Activated CD4-positive, alpha-beta T cell treated with anti-CD3 and anti-CD28 coated beads, Interleukin-2, Interleukin-6, amounts not matched to agents 100 ng/mL and 50 ng/mL, durations not matched to agents 16 hours and 8 hours (primary cell): ENCODE data around the gene ENOX1.

Source experiments
- DNase-seq: peaks from one replicate; pipeline ENCODE4 v3.0.0-alpha.2; 2020

The ENOX1 gene

DNA sequence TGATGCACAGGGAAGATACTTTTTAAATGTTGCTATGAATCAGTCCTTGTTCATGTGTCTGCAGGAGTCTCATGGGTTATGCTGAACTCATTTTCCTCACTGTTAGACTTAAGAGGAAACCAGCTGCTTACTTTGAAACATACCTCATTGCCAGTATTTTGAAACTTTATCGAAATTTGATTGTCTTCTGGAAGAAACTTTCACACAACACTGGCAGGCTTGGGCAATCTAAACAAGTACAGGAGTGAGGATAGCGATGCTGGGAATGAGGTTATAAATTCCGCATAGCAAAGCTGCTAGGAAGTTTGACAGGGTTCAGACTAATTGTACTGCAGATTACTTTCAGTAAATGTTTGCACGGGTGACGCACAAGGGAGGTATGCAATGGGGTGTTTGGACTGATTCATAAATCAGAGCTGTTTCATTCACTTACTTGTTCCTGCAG, 517.7 kb downstream of the ENOX1 start:
- DNase-seq, result no peak

DNA sequence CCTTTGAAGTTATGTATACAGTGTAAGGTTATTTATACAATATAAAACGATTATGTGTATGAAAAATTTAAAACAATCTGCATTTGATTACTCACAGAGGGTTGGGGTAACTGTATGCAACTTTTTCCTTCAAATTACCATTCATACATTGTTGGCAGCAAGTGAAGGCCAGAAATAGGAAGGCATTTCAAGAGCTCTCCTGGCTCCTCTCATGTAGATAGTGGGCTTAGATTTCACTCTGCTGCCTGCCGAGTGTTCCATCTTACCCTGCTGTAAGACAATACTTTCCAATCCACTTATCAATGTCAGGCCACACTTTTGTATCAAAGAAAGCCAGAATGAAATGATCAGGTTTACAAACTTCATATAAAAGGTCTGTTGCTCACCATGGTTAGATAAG, 518.1 kb downstream of the ENOX1 start:
- no peak for DNase-seq

DNA sequence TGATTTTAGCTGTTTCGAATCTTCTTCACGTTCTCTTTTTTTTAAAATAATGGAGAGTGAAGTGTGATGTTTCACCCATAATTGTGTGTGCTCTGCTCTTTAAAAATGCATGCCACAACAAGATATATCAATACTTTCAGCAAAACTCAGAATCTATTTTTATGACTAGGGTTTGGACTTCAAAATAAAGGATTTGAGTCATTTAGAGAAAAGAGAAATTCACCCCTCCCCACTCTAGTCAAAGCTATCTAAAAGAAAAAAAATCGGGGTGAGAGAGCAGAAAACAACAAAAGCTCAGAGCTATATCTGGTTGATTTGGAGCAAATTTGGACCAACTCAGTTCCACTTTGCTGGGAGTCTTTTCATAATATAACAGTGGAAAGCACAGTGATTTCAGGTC, 518.9 kb downstream of the ENOX1 start:
- DNase-seq, result peak; percentile 1

DNA sequence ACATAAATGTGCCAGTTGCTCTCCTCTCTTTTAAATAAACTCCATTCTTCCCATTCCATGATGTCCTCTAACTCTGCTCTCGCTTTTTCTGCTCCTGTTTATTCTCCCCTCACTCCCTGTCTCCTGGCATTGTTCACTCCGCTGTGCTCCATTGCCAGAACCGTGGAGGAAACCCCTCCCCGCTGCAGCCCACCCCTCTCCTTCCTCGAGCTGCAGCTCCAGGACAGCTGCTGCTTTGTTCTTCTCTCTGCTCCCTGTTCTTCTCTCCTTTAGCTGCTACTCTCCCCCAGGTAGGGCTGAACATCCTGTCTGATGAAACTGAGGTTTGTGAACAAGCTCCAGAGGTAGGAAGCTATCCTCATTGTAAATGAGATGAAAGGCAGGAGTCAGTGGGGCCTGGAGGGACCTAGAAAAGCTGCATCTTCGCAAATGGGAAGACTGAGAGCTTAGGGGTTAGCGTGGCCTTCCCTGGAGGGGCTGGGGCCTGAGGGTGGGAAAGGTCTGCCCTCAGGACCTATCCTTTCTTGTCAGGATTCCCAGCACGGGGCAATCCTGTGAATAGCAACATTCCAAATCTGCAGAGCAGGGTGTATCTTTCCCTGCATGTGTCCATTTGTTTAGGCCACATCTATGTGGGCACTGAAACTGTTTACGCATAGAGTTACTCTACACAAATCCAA, 519.7 kb downstream of the ENOX1 start:
- DNase-seq, result no peak

DNA sequence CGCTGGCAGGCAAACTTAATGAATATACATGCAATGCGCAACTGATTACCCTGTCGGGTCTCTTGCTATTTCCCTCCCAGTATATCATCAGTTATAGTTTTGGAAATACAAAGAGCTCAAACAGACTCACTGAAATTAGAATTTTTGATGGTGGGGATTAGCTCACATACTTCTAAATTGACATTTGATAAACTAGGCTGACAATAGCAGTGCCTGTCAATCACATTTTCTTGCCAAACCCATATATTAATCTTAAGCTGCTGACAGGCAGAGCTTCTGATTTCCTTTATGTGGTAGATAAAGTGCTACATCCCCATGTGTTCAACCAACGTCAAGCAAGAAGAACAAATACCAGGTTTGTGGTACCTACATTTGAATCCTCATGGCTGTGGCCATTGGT, 521.7 kb downstream of the ENOX1 start:
- no peak for DNase-seq

DNA sequence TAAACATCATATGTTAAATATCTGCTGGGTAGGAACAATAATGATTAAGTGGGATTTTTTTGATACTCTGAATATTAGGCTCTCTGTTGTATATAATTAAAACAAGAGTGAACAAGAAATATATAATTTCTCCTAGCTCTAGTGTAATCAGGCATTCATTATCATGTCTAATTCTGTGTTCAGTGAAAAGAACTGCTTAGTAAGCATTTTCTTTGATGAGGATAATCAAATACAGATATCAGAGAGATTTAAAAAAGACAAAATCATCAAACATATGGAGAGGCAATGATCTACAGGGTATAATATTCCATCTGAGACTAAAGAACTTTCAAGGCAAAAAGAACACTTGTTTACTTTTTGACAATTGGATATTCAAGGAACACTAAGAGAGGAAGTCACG, 522.3 kb downstream of the ENOX1 start:
- DNase-seq, result no peak

DNA sequence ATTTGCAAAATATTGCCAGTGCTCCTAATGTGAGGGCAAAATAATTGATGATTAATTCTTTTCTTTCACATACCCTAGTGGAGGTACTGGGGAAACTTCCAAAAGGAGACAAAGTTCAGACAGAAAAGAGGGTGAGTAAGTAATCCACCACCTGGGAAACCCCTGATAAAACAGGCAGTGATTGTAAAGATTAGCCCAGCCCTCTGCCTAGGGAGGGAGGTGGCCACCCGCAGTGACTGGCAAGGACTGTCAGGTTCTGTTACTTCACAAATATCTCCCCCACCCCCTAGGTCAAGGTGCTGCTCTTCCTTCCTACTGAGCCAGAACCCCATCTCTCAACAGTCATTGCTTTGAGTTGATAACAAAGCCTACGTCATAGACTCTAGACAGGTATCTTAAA, 523.7 kb downstream of the ENOX1 start:
- no peak for DNase-seq

DNA sequence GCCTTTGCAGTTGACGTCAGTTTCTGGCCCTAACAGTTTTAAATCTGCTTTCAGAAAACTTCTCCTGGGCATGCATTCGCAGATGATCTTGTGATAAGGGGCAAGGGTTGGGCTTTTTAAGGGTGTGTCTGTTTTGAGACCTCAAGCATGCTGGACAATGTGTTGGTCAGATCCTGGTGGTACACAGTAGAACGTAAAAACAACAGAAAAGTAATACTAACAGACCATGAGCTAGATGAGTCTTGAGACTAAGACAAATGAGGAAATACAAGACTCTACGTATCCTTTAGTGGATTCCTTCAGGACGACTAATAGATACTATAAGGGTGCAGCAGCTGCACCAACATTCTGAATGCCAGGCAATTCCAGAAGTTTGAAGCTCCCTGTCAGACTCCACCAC, 525.8 kb downstream of the ENOX1 start:
- no peak for DNase-seq

DNA sequence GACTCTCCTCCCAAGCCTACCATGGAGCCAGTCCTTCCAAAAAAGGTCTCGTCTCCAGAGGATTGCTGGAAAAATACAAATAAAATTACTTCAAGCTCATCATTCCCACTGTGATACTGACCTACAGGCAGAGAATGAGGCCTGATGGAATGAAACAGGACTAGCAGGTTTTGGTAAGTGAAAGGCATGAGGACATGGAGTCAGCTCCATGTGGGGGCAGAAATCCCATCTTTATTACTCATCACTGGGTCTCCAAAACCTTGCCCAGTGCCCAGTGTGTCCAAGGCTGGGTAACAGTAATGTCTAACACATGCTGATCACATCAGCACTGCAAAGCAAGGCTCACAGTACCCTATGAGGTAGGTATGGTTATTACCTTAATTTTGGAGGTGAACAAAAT, 528.0 kb downstream of the ENOX1 start:
- DNase-seq, result no peak

DNA sequence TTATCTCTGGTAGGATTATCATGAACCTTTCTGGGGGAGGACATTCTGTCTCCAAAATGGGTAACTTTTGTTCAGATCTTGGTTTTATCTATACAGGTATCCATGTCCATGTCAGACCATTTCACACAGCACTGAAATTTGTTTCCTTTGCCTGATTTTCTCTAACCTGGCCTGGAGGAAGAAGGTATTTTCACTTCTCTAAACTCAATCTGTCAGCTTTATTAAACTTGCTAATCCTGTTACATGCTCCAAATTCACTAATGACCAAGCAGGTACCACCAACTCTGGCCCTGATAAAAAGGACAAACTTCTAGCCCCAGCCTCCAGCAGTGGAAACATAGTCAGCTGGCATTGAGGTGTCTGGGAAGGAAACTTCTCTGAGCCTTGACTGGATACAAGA, 529.0 kb downstream of the ENOX1 start:
- DNase-seq, result no peak

DNA sequence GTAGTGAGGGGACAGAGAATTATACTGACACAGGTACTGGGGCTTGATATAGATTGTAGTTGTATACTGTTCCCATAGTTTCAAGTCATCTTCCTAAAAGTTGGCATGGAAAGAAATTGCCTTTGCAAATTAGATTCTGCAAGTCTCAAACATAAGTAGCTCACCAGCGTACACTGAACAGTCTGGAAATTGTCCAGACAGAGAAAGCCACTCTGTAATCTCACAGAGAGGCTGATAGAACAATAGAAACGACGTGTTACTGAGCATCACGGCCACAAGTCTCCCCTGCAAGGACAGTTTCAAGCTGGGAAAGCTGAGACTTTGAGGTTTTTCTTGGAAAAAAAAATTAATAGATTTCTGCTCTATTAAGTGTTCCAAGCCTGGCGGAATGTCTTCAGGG, 534.8 kb downstream of the ENOX1 start:
- no peak for DNase-seq

DNA sequence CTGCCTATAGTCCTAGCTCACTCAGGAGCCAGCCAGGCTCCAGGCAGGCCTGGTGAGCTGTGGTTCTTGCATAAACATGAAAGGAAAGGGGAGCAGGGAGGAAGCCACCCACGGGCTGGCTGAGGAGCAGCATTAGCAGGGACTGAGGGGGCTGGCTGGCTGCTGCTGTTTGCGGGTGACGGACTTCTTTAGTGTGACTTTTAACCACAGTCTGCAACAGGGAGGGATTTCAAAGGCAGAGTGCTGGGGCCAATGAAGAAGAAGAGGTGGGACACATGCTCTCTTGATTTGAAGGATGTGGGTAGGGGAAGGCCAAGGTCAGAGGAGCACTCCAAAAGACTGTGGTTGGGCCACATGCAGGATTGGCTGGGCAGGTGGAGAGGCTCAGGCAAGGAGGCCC, 540.4 kb downstream of the ENOX1 start:
- no peak for DNase-seq

DNA sequence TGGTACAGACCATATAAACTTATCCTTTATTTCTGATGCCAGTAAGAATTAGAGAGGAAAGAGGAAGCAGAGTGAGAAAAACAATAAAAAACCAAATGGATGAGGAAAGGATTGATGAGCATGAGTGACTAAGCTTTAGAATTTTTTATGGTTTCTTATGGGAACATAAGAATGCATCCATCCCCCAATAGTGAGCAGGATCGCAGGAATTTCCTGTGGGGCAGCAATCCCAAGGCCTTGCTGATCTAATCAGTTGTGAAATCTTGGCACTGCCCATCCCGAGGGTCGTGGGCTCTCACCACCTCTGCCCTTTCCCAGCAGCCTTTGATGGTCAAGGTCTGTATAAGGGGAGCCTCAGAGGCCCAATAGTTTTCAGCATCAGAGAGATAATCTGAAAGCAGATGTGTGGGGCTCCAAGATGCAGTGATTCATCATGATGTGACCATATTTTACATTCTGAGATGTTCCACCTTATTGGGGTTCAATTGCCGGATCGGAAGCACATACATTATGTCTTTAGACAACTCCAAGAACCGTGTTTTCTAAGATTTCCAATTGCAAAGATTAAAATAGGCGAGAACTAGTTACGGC, 541.3 kb downstream of the ENOX1 start:
- no peak for DNase-seq

DNA sequence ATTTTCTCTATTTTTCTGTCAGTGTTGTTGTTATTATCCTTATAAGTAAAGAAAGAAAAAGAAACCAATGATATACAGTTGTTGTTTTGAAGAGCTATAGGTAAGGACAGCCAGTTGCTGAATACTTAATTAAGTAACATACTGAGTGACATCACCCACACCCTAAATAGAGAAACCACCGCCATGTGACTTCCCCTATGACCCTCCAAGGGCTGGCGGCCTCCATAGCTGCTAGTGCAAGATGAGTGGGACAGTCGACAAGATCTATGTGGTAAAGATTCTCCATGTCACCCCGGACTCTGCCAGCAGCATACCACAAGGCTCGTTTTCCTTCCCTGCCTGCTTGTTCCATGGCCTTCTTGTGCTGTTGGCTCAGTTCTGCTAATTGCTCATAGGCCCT, 542.3 kb downstream of the ENOX1 start:
- no peak for DNase-seq

DNA sequence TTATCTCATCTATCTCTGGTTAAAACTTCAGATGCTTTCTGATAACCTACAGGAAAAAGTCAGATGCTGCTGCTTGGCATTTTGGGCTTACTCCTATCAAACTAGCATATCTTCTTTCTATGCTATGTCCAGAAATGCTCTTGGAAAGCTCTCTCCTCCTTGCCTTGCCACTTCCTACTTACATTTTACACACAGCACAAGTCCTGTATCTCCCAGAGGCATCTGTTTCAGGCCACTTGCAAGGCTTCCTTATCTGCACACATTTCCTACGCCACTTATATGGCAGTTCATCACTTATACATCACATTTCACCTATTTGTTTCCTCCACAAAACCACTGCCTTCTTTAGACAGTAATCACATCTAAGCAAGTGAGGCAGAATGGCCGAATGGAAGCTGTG, 543.1 kb downstream of the ENOX1 start:
- no peak for DNase-seq

DNA sequence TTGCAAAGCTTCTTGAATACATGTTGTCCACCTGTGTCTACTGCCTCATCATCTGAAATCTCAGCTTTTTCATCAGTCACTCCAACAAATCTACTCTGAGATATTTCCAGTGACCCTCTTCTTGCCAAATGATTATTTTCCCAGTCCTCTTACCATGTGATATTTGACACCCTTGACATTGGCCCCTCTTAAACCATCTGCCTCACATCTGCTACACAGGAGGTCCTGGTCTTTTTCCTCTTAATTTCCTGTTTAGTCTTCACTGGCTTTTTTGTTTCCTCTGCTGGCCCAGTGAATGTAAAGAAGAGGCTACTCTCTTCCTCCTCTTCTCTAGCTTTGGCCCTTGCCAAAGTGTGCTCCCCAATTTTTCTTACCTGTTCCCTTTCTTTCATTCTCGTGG, 544.7 kb downstream of the ENOX1 start:
- no peak for DNase-seq

DNA sequence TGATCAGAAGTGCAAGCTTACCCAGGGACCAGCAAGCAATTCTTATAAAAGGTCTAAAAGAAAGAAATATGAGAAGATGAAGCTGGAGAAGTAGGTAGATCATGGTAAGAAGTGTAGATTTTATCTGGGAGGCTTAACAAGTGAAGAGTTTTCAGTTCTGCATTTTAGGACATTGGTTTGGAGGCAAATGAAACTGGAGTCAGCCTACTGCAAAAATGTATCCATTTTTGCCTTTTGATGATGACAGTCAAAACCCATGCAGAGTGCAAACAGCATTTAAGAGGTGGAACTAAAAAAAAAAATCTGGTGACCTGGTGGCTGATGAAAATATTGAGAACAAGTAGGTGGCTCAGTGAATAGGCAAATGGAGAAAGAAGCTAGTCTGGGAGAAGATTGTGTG, 546.5 kb downstream of the ENOX1 start:
- DNase-seq, result no peak

DNA sequence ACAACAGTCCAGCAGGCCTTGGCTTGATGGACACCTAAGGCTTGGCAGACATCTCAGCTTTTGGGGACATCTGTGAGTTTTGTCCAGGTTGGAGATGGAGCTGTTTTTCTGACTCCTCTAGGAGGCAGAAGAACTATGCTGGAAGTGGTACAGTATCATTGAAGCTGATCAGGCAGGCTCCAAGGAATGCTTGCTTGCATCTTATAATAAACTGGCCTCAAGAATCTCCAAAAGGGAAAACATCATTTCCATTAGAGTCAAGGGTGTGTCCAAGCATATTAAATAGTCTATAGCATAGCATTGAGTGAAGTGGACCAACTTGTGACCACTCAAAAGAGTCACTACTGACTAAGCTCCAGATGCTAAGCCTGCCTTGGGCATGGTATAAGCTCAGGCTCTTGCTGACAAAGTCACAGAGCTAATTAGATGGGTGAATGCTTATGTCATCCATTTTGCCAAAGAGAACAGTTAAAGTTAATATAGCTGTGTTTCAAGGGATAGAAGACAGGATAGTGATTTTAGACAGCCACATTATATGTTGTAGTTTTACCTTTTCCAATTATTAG, 547.4 kb downstream of the ENOX1 start:
- DNase-seq, result no peak

DNA sequence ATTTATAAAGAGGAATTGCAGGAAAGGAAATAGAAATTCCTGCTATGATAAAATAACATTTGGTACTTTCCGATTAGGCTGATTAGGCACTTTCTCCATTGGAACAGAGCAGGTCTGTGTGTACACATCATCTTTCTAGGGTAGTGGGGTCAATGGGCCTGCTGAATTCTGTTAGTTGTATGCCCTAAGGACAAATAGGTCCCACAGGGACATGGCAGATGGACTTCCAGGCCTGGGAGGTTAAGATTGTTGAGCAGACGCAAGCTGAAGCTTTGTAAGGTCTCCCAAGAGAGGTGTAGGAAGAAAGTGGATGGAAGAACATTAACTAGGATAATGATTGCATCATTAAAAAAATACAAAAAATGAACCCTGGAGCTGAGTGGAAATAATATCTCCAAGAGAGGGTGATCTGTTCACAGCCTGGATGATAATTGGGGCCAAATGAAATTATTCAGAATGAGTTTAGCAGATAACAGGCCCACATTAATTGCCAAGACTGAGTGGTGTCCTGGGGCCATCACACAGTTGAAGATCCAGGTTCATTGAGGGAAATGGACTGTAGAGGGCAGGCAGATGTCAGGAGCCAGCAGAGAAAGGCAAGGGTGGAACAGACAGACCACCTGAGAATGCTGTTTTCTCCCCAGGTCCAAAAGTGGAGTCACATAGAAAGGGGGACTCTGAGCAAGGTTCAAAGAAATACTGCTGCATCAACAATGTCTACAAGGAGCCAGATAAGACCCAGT, 548.3 kb downstream of the ENOX1 start:
- no peak for DNase-seq

DNA sequence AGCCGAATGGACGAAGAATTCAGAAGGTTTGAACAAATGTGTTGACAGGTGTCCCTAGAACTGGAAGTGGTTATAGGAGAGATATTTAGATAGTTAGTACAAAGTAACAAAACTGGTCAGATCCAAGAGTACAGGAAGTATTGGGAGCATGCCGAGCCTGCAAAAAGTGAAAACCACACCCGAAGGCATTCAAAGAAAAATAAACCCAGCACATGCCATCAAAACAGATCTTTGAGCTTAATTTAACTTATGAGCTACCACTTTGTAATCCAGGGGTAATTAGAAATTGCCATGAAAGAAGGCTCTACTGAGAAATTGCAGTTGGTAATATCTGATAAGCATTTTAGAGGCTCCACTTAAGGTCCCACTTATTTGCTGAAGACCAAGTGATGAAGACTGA, 549.2 kb downstream of the ENOX1 start:
- DNase-seq, result no peak

DNA sequence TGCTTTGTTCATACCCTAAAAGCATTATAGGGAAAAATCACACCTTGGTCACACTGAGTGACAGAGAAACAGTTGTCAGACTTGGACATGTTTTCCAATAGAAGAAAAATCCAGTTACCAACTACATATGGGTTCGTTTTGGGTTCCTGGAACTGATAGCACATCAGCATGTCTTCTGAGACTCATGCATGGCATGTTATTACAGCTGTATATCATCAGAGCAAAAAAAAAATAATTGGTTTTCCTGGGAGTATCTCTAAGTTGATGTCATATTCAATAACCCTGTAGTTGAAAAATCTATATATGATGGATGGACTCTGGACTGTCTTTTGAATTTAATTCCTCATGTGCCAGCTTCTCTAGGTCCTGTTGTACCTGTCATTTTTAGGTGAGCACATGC, 551.7 kb downstream of the ENOX1 start:
- DNase-seq, result no peak

DNA sequence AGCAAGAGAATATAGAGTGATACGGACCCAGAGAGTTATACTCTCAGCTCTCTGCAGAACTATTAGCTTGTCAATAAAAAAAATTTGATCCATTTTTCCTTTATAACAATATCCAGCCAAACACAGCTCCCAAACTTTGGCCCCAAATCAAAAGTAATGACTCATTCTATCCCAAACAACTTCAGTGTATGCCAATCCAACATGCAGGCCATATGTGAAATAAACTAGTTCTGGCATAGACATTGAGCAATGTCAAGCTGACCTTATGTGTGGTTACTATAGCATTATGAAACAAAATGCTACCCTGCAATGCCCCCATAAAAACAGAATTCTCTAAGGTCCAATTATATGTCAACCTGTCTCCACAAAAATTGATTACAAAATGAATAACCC, 553.9 kb downstream of the ENOX1 start:
- no peak for DNase-seq

DNA sequence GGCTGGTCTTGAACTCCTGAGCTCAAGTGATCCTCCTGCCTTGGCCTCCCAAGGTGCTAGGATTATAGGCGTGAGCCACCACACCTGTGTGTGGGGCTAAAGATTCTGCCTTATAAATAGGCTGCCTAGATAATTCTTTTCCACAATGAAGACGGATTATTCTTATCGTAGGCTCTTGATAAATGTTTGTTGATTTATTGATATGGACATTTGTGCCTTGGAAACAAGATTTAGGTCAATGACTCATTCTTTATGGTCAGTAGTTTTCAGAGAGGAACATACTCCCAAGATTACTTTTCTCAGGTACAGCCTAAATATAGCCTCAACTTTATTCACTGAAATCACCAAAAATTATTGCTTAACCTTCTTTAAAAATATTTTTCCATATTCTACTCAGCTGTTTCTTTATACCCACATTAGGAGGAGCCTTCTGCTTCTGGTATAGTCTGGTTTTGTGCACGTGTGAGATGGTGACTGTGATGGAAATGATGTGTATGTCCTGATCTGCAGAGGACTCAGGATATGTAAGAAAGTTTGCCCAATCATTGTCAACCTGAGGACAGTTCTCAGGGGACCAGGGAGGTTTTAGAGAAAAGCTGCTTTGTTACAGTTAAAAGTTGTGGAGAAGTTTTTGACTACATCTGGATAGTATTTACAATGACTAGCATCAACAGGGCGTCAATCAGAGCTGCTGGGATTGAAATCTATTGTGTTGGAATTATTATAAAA, 554.5 kb downstream of the ENOX1 start:
- no peak for DNase-seq

DNA sequence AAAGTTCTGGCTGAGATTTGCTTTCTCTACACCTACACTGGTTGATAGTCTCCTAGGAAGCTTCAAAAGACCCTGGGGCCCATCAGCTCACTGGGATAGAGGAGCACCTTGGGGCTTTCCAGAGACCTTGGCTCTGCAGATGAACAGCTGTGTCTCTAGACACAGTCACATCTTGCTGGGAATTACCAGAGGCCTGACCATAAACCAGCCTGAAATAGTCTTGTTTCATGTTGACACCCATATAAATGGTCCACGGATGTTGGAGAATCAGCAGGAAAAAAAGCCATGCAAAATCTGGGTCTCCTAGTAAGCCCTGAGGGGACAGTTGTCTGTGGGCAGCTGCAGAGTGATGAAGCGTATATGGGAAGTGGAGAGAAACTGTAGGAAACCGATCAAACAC, 555.8 kb downstream of the ENOX1 start:
- DNase-seq, result no peak
